Body of pancreas (tissue), 4 donors: ENCODE measurements around the gene MACROH2A1. TPM values are rescaled to one million over a fixed set of nuclear protein-coding genes. Genes with fewer than 3 reads are reported as not detected.

Source experiments
- ATAC-seq: fragments of 150-250 bp; one replicate; pipeline ENCODE4 v1.9.1; 2016
- DNase-seq, 4 donors: peaks; one replicate each; pipeline ENCODE4 v3.0.0-alpha.2; 2019
- H3K27ac ChIP-seq, 4 donors: fragments of 200-600 bp; sonication (generic); 1 replicate in 3 of 4; 2 replicates in 1 of 4; pipeline versions ENCODE4 v1.5.1 to v1.6.1; 2016 to 2019; ENCODE audit warnings: mild to moderate bottlenecking in 1 of 4, mixed read lengths in 1 of 4, moderate library complexity in 1 of 4
- H3K27me3 ChIP-seq, 2 donors: fragments of 200-600 bp; sonication (generic); one replicate each; pipeline ENCODE4 v1.6.0; 2016; ENCODE audit warnings: mild to moderate bottlenecking in 1 of 2
- H3K36me3 ChIP-seq, 2 donors: fragments of 200-600 bp; sonication (generic); replicated peaks in 1 of 2; 2 replicates each; pipeline ENCODE4 v1.5.1; 2016; ENCODE audit warnings: low read depth in 2 of 2; ENCODE audit not compliant: insufficient read depth in 1 of 2
- H3K4me1 ChIP-seq: fragments of 200-600 bp; sonication (generic); one replicate; pipeline ENCODE4 v1.6.0; 2016
- H3K4me3 ChIP-seq, 2 donors: fragments of 200-600 bp; sonication (generic); 1 replicate in 1 of 2; 2 replicates in 1 of 2; pipeline ENCODE4 v1.5.1; 2016 to 2019
- H3K9me3 ChIP-seq, 3 donors: fragments of 200-600 bp; sonication (generic); 1 replicate in 2 of 3; 2 replicates in 1 of 3; pipeline ENCODE4 v1.5.1; 2016
- CTCF ChIP-seq, 7 experiments: fragments of 450-650 bp in 4 of 7; fragments of 200-600 bp in 3 of 7; sonication (generic) in 3 of 7; IDR thresholded peaks; one replicate each; pipeline ENCODE4 v1.5.1; 2016 to 2019; ENCODE audit warnings: antibody characterized with exemption in 7 of 7
- POLR2A ChIP-seq, 3 donors: fragments of 450-650 bp; IDR thresholded peaks; one replicate each; pipeline ENCODE4 v1.6.1; 2016; ENCODE audit warnings: antibody characterized with exemption in 3 of 3, mild to moderate bottlenecking in 2 of 3
- WGBS, 2 donors: methylation state at CpG; one replicate each; pipeline ENCODE4 v1.1.5; 2017; 5-methylcytosine and 5-hydroxymethylcytosine counted together
- intact Hi-C: fragments of 100-400 bp; cut with DNase I; formaldehyde crosslinking; loops from one replicate; pipeline ENCODE4 v1.15.1; 2023
- total RNA-seq, 2 donors: library from RNA; depleted of rRNA; stranded (reverse); fragments of >200 nt; gene quantifications; one replicate each; pipeline ENCODE4 v1.1.0, GENCODE V29; 2016

The MACROH2A1 gene
- total RNA-seq, 2 donors from 2014 or later = 78.9 to 142 TPM

DNA sequence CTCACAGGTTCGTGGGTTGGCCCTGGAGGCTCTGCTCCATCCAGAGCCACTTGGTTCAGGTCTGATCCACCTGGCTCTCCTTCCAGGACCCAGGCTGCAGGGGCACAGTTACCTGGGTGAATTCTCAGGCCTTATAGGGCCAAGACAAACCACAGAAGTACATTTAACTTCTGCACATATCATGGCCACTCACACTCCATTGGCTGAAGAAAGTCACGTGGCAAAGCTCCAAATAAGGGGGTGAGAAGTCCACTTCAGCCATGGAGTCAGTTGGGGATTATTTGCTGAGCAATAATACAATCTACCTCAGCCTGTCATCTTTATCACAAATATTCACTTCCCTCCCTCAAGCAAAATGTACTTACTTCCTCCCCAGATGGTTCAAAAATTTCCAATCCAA is 83.6 kb downstream of the MACROH2A1 start:
- no peaks in the 10 kb centered on the region for H3K27me3 ChIP-seq
- no peak overlapping the region for H3K4me3 ChIP-seq
- H3K9me3 ChIP-seq = no peaks in the 10 kb centered on the region
- intact Hi-C loops = no loop called here
- TF ChIP-seq POLR2A (IDR thresholded peaks at IDR 0.05) (no peak), CTCF (IDR thresholded peaks at IDR 0.05) (no peak)
- WGBS, 2 donors = 54 to 61% methylated on average over 2 of the region's 2 CpGs
- ATAC-seq = no peak
- no peak overlapping the region for H3K27ac ChIP-seq
- H3K4me1 ChIP-seq = no peaks in the 10 kb centered on the region
- no peak for DNase-seq
- no peaks in the 10 kb centered on the region for H3K36me3 ChIP-seq

DNA sequence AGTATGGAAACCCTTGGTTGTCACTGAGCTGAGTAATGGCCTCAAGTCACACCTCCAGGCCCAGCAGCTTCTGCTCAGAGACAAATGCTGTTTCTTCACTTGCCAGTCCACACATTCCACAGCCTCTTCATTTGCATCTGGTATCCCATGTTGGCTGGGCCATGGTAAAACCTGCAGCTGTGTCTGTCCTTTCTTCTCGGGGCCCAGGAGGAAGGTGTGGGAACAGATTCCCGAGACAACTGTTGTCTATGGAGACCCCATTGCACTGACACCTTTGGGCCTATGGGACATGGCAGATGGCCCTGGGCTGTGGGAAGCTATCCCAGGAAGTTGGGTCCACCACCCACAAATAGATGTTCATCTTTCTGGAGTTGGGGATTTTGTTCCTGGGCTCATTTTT is 85.1 kb downstream of the MACROH2A1 start:
- TF ChIP-seq POLR2A (IDR thresholded peaks at IDR 0.05) (no peak), CTCF (IDR thresholded peaks at IDR 0.05) (no peak)
- Histone ChIP-seq H3K27ac (no peak overlapping the region), H3K36me3 (no peaks in the 10 kb centered on the region), H3K4me3 (no peak overlapping the region), H3K9me3 (no peaks in the 10 kb centered on the region), H3K27me3 (no peaks in the 10 kb centered on the region), H3K4me1 (no peaks in the 10 kb centered on the region)
- intact Hi-C loops = no loop called here
- 52 to 86% methylated on average over 2 of the region's 2 CpGs for WGBS, 2 donors
- ATAC-seq (no peak), DNase-seq (no peak)

DNA sequence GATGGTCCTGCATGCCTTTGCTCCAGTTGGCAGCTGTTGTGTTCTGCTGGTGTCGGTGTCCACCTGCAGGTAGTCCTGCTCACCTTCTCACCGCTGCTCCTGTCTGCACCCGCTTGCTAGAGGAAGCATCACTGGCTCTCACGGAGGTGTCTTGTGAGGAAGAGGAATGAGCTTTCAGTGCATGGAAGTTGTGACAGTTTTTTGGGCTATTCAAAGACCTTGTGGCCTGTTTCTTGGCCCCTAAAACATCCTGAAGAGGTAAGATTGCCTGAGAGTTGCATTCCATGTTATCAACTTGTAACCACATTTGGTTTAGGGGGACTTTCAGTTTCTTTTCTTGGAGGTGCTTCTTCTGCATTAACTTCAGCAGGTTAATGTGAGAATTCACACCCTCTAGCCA is 85.6 kb downstream of the MACROH2A1 start:
- intact Hi-C loops = no loop called here
- 95 to 97% methylated on average over 4 of the region's 4 CpGs for WGBS, 2 donors
- Histone ChIP-seq H3K27ac (no peak overlapping the region), H3K4me1 (no peaks in the 10 kb centered on the region), H3K9me3 (no peaks in the 10 kb centered on the region), H3K27me3 (no peaks in the 10 kb centered on the region), H3K36me3 (no peaks in the 10 kb centered on the region), H3K4me3 (no peak overlapping the region)
- no peak for TF ChIP-seq CTCF (IDR thresholded peaks at IDR 0.05)
- TF ChIP-seq POLR2A (IDR thresholded peaks at IDR 0.05) = no peak
- no peak for DNase-seq
- ATAC-seq = no peak

- no peak for DNase-seq
- no peaks in the 10 kb centered on the region for H3K9me3 ChIP-seq
- ATAC-seq = no peak
- H3K4me3 ChIP-seq = no peak overlapping the region
- TF ChIP-seq POLR2A (IDR thresholded peaks at IDR 0.05) = no peak
- no peak for TF ChIP-seq CTCF (IDR thresholded peaks at IDR 0.05)
- WGBS, 2 donors = 92 to 96% methylated on average over 10 of the region's 10 CpGs
- H3K27ac ChIP-seq = no peak overlapping the region
- intact Hi-C loops = no loop called here
- no peaks in the 10 kb centered on the region for H3K27me3 ChIP-seq
- no peaks in the 10 kb centered on the region for H3K4me1 ChIP-seq
- H3K36me3 ChIP-seq = no peaks in the 10 kb centered on the region
Observed at GRCh38 chr5:135312255-135312935, 86.6 kb downstream of the MACROH2A1 start.

GRCh38 chr5:135310328-135310989 is 88.6 kb downstream of the MACROH2A1 start:
- DNase-seq = no peak
- no peak for ATAC-seq
- 55 to 56% methylated on average over 5 of the region's 5 CpGs for WGBS, 2 donors
- Histone ChIP-seq H3K9me3 (no peaks in the 10 kb centered on the region), H3K27ac (no peak overlapping the region), H3K36me3 (no peaks in the 10 kb centered on the region), H3K27me3 (no peaks in the 10 kb centered on the region), H3K4me3 (no peak overlapping the region), H3K4me1 (no peaks in the 10 kb centered on the region)
- TF ChIP-seq POLR2A (IDR thresholded peaks at IDR 0.05) (no peak), CTCF (IDR thresholded peaks at IDR 0.05) (no peak)
- intact Hi-C loops = no loop called here
